Astrocyte of the spinal cord (primary cell): ENCODE measurements around the gene YLPM1.

Source experiments
- DNase-seq: peaks from one replicate; pipeline ENCODE4 v3.0.0; 2011; ENCODE audit warnings: low read depth, low spot score
- H3K4me3 ChIP-seq: 2 replicates; pipeline ENCODE4 v1.5.1; 2011; ENCODE audit warnings: low read depth, mild to moderate bottlenecking, low read length, moderate library complexity
- in situ Hi-C: cut with HindIII; loops from 2 replicates; pipeline ENCODE4 v1.10.0; 2017; ENCODE audit warnings: low sequenced_read_pairs
- TF ChIP-seq, protein P1 (sequence below): IDR thresholded peaks from 2 replicates; pipeline ENCODE4 v1.5.1; 2012; ENCODE audit warnings: low read depth, mild to moderate bottlenecking, low read length, inconsistent platforms

Gene YLPM1

DNA sequence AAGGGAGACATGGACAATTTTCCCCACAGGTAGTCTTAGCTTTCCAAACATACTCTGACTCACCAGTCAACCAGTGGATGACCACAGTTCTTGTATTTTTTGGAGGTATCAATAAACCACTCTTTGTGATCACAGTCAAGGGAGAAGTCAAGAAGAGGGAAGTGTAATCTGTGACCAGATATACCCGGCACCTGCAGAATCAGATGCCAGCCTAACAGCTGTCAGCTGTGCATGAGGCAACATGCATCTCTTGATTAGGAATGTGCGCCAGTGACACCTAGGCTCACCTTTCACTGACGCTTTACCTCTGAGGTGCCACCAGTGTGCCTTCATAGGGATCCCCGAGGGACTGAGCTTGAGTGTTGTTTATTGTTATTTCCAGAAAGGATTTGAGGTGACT is 92.8 kb downstream of the YLPM1 start:
- TF ChIP-seq, protein P1, sequence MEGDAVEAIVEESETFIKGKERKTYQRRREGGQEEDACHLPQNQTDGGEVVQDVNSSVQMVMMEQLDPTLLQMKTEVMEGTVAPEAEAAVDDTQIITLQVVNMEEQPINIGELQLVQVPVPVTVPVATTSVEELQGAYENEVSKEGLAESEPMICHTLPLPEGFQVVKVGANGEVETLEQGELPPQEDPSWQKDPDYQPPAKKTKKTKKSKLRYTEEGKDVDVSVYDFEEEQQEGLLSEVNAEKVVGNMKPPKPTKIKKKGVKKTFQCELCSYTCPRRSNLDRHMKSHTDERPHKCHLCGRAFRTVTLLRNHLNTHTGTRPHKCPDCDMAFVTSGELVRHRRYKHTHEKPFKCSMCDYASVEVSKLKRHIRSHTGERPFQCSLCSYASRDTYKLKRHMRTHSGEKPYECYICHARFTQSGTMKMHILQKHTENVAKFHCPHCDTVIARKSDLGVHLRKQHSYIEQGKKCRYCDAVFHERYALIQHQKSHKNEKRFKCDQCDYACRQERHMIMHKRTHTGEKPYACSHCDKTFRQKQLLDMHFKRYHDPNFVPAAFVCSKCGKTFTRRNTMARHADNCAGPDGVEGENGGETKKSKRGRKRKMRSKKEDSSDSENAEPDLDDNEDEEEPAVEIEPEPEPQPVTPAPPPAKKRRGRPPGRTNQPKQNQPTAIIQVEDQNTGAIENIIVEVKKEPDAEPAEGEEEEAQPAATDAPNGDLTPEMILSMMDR = no peak
- DNase-seq = no peak
- in situ Hi-C loops = no loop called here
- H3K4me3 ChIP-seq = no peak overlapping the region

DNA sequence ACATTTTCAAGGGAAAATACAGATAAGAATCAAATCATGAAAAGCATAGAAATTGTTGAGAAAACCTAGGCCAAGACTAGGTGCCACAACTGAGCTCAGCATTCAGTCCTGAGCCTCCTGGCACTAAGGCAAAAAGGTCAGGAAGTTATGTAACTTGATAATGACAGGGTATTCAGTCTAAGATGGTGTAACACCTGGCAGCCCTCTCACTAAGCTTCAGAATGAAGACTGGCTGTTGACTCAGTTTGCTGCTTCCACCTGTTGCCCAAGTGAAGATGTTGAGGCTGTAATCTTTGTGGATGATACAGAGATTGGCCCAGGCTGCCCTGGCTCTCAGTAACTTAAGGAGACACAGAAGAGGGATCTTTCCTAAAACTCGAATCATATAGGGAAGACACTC is 93.2 kb downstream of the YLPM1 start:
- DNase-seq = no peak

GRCh38 chr14:74858022-74858421 is 94.9 kb downstream of the YLPM1 start:
- no peak overlapping the region for H3K4me3 ChIP-seq
- in situ Hi-C loops = no loop called here
- DNase-seq = no peak
- TF ChIP-seq, protein P1 = no peak

More for the DNA sequence above, 93.2 kb downstream of the YLPM1 start:
- in situ Hi-C loops = no loop called here
- TF ChIP-seq, protein P1 = no peak
- H3K4me3 ChIP-seq = no peak overlapping the region

DNA sequence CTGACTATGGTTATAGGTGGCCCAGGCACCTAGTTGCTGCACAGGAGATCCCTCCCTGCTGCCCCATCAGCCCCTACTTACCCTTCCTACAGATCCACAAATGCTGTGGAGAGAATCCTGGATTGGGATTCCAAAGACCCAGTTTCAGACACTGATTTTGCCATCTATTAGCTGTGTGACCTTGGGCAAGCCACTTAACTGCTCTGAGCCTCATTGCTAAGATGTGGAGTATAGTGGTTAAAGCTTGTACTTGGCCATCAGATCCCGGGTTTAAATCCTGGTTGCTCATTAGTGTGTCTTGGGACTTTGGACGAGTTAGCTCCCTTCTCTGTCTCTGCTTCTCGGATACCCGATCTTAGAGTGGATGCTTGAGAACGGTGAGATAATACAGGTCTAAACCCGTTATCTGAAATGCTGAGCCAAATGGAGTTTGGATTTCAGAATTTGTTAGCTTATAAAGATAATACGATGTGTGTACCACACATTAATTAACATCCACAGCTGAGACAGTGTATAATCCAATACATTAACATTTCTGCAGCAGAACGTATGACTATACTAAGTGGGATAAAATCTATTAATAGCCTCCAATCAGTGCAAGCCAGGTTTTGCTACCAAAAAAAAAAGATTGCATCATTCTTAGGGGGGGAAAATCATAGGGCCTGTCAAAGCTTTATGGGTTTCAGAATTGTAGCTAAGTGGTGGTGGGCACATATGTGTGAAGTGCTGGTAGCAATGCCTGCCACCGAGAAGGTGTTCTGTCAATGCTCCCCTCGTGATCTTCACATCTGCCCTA is 96.8 kb downstream of the YLPM1 start:
- no peak for DNase-seq
- TF ChIP-seq, protein P1 = no peak
- in situ Hi-C loops = no loop called here
- no peak overlapping the region for H3K4me3 ChIP-seq

- no peak overlapping the region for H3K4me3 ChIP-seq
- in situ Hi-C loops = no loop called here
- TF ChIP-seq, protein P1 = peak; percentile 82
- peak; percentile 79 for DNase-seq
Measured at GRCh38 chr14:74860899-74861733, 98.0 kb downstream of the YLPM1 start.

- TF ChIP-seq, protein P1 = no peak
- in situ Hi-C loops = no loop called here
- DNase-seq = no peak
- no peak overlapping the region for H3K4me3 ChIP-seq
Measured at GRCh38 chr14:74861734-74862090, 98.6 kb downstream of the YLPM1 start.
